ENCODE results near the gene TRIM44.

DNA sequence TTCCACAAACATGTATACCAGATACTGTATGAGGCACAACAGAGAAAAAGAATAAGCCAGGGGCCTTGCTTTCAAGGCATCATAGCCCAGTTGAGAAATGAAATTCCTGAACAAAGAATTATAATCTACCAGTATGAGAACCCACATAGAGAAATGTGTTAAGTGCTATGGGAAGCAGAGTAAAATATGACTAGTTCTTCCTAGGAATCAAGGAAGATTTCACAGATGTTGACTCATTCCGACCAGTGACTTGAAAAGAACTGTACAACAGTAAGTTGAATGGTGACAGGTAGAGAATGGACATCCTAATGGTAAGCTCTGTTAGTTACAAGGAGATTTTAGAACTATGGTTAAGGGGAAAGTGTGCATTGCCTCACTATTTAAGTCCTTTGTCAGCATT lies 102.6 kb downstream of the TRIM44 start:
- TF ChIP-seq, protein P1, sequence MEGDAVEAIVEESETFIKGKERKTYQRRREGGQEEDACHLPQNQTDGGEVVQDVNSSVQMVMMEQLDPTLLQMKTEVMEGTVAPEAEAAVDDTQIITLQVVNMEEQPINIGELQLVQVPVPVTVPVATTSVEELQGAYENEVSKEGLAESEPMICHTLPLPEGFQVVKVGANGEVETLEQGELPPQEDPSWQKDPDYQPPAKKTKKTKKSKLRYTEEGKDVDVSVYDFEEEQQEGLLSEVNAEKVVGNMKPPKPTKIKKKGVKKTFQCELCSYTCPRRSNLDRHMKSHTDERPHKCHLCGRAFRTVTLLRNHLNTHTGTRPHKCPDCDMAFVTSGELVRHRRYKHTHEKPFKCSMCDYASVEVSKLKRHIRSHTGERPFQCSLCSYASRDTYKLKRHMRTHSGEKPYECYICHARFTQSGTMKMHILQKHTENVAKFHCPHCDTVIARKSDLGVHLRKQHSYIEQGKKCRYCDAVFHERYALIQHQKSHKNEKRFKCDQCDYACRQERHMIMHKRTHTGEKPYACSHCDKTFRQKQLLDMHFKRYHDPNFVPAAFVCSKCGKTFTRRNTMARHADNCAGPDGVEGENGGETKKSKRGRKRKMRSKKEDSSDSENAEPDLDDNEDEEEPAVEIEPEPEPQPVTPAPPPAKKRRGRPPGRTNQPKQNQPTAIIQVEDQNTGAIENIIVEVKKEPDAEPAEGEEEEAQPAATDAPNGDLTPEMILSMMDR (conservative IDR thresholded peaks at IDR 0.05; ENCODE audit: low read depth, low read length): no peak
- no peak for TF ChIP-seq EZH2 (IDR thresholded peaks at IDR 0.05; ENCODE audit: borderline replicate concordance, low read depth, low read length, poor library complexity, severe bottlenecking)
